T follicular helper cell (primary cell): Measurements from ENCODE around the gene MAGEH1.
"Not testable (repeated sequence)": the region's sequence is repeated elsewhere in the genome, so short reads cannot be mapped to it uniquely, and the experiment has no call there.

ENCODE experiments used
- DNase-seq: peaks from one replicate; pipeline ENCODE4 v3.0.0-alpha.2; 2020; ENCODE audit warnings: low read depth
- total RNA-seq, 2 experiments: gene quantifications; one replicate each; lab custom pipeline; 2026; lab: John Stamatoyannopoulos, UW

MAGEH1 gene, protein sequence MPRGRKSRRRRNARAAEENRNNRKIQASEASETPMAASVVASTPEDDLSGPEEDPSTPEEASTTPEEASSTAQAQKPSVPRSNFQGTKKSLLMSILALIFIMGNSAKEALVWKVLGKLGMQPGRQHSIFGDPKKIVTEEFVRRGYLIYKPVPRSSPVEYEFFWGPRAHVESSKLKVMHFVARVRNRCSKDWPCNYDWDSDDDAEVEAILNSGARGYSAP
- total RNA-seq, result 24.4 to 25.9 reads per million in 2 experiments

DNA sequence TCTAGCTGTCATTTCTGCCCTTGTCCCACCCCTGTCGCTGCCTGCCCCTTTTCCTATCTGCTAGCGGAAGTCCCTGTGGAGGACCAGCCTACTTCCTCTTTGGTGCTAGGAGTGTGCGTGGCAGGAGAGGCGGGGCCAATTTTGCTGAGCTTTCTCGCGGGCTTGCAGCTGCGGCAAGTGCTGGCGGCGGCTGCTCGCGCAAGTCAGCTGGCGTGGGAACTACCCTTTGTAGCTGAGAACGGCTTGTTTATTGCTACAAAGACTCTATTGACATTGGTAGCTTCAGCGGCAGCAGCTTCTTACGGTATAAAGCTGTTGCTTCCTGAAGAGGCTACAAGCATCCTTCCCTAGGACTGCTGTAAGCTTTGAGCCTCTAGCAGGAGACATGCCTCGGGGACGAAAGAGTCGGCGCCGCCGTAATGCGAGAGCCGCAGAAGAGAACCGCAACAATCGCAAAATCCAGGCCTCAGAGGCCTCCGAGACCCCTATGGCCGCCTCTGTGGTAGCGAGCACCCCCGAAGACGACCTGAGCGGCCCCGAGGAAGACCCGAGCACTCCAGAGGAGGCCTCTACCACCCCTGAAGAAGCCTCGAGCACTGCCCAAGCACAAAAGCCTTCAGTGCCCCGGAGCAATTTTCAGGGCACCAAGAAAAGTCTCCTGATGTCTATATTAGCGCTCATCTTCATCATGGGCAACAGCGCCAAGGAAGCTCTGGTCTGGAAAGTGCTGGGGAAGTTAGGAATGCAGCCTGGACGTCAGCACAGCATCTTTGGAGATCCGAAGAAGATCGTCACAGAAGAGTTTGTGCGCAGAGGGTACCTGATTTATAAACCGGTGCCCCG, at the start of gene MAGEH1:
TSS of gene MAGEH1 (plus strand) at position 138 of the 843 bp plus-strand sequence. CDS start at position 386, 248 bp downstream.
- peak; percentile 72 for DNase-seq

GRCh38 chrX:55427079-55427478, 24.8 kb upstream of the MAGEH1 start:
- DNase-seq, result not testable (repeated sequence)

DNA sequence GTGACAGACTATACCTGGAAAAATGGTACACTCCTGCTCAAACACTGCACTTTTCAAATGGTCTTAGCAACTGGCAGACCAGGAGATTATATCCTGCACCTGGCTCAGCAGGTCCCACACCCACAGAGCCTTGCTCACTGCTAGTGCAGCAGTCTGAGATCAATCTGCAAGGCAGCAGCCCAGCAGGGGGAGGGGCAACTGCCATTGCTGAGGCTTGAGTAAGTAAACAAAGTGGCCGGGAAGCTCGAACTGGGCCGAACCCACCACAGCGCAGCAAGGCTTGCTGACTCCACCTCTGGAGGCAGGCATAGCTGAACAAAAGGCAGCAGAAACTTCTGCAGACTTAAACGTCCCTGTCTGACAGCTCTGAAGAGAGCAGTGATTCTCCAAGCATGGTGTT, 8.5 kb upstream of the MAGEH1 start:
- not testable (repeated sequence) for DNase-seq

DNA sequence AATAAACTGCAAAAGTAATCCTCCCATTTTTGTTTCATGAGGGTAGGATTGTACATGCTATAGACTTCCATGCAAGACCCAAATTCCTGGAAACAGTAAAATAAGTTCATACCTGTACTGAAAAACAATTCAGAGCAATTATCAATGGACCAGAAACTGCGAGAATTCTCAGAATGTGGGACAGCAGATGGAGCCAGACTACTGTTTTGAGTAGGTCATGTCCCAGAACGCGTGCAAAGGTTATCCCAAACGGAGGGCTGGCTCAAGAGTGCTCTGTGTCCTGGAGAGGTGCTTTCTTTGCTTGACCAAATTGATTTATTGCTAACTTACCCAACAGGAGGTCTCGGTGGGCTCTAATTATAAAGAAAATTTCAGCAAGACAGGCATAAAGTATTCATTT, 1.7 kb upstream of the MAGEH1 start:
- no peak for DNase-seq

GRCh38 chrX:55451141-55451540, 786 bp upstream of the MAGEH1 start:
- no peak for DNase-seq

GRCh38 chrX:55451626-55451989, 319 bp upstream of the MAGEH1 start:
- DNase-seq, result no peak

DNA sequence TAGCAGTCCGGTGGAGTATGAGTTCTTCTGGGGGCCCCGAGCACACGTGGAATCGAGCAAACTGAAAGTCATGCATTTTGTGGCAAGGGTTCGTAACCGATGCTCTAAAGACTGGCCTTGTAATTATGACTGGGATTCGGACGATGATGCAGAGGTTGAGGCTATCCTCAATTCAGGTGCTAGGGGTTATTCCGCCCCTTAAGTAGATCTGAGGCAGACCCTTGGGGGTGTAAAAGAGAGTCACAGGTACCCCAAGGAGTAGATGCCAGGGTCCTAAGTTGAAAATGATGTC, 852 bp downstream of the MAGEH1 start:
- no peak for DNase-seq

DNA sequence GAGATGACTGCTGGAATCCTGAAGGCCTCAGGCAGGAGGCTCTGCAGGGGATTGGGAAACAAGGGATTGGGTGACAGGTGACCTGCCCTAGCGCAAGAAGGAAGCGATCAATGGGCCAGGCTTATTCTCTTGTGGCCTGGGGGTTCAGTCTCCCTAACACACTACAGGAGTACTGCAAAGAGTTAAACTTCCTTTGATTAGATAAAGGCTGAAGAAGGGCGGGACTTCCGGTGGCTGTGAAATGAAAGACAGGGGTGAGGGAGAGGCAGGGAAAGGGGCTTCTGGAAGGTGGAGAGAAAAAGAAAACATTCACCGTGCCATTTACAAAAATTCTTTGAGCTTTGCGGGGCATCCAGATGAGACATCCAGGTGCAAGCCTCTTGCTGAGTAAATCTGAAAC, 3.8 kb downstream of the MAGEH1 start:
- not testable (repeated sequence) for DNase-seq

DNA sequence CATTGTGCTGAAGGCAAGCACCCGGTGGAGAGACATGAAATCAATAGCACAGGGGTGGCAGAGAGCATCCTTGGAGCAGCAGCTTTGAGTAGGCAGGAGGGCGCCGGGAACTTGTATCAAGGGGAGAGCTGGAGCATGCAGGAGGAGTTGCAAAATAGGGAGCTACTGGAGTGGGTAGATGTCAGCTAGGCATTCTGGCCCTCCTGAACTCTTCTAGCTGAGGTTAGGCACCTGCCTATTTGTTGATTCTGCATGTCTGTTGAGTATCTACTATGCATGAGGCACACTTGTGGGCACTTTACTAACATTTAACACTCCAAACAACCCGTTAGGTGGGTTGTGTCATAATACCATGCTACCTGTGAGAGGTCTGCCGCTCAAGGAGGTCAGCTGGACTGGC, 7.5 kb downstream of the MAGEH1 start:
- not testable (repeated sequence) for DNase-seq

DNA sequence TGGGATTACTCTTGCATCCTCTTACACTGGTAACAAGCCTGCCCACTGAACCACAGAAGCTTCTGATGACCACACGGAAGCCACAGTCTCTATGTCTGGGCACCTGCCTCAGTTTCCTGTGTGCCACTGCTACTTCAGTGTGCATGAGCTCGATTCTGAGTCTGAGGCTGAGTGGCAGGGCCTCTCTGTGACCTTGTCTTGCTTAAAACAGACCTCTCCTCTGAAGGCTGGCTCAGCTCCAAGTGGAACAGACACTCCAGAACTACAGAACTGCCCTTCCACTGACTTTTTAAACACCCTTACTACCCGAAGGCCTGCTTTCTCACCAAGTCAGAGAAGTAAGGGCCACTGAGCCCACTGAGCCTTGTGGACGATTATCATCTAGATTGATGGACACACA, 8.0 kb downstream of the MAGEH1 start:
- not testable (repeated sequence) for DNase-seq

- DNase-seq, result not testable (repeated sequence)
Observed at GRCh38 chrX:55464050-55464449, 12.1 kb downstream of the MAGEH1 start.

GRCh38 chrX:55465108-55465507, 13.2 kb downstream of the MAGEH1 start:
- DNase-seq, result not testable (repeated sequence)

DNA sequence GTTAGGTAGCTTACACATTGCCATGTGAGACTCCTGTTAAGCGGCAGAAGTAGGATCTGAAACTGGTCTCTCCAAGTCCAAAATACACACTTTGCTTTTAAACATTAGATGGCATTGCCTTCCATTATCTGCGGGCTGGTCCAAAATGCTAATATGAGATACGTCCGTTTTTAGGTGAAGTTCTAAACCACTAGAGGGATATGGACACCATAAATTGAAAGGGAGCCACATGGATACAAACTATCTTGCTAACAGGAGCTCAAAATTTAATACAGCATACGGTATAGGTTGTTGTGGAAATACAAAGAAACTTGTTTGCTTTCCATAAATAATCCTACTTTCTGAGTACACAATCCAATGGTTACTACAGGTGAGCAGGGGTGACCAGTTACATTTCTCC, 13.9 kb downstream of the MAGEH1 start:
- not testable (repeated sequence) for DNase-seq

DNA sequence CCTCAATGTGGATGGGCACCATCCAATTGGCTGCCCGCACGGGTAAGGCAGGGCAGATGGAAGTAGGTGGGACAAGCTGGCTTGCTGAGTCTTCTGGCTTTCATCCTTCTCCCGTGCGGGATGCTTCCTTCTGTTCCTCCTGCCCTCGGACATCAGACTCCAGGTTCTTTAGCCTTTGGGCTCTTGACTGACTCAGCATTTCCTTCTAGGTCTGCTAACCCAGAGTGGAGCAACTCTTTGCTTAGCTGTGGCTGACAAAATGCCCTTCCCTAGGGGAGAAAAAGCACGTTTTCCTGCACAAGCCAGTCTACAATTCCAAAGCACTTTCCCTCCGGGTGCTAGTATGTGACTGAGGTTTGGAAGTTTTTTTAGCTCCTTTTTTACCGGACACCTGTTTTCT, 28.0 kb downstream of the MAGEH1 start:
- DNase-seq, result not testable (repeated sequence)

DNA sequence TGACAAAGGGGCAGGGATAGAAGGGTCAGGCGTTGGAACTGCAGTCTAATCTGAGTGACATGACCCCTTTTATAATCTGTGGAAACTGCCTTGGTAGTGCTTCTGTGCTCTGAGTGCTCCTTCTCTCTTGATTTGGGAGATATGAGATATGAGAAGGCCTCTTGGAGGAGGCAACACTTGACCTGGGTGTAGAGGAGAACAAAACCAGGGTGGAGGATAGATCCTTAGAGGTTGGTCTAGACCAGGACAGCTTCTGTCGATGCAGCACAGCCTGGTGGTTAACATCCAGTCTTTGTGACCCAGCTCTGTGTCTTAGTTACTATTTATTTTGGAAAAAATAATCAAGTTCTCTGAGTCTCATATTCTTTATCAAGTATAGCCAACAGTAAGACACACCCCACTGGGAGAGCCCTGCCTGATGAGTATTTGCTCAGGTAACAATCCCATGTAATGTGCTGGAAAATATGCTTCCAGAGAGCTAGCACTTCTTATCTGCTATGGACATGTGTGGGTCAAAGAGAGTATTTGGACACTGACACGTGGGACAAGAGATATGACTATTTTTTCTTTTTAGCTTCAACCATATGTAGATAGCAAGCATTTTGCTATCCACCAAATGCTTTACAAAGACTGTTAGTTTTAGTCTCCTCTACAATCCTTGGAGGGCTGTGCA, 28.6 kb downstream of the MAGEH1 start:
- DNase-seq, result no peak

- DNase-seq, result no peak
Observed at GRCh38 chrX:55484948-55485347, 33.0 kb downstream of the MAGEH1 start.

GRCh38 chrX:55486736-55487135, 34.8 kb downstream of the MAGEH1 start:
- no peak for DNase-seq

GRCh38 chrX:55487143-55487542, 35.2 kb downstream of the MAGEH1 start:
- DNase-seq, result no peak

DNA sequence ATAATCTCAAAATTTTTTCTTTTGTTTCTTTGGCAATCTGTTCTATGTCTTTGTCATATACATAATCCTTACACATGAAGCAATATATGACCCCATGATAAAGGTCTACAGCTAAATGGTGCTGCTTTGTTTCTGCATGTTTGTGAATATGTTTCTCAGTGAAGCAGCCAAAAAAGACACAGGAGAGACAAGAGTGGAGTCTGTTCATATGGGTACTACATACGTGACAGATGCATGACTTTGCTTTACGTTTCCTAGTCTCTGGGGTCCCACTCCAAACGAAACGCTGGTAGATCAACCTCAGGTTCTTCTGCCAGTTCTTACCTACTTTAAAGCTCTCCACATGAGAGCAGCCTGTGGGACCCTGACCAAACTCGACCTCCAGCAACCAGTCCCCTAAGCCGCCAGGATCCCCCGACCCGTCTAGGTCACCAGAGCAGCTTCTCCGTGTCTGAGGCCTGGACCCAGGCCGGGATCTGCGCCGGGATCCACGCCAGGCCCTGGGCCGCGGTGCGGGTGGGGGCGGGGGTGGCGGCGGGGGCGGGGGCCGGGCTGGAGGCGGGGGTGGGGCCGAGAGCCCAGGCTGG, 36.2 kb downstream of the MAGEH1 start:
- no peak for DNase-seq

DNA sequence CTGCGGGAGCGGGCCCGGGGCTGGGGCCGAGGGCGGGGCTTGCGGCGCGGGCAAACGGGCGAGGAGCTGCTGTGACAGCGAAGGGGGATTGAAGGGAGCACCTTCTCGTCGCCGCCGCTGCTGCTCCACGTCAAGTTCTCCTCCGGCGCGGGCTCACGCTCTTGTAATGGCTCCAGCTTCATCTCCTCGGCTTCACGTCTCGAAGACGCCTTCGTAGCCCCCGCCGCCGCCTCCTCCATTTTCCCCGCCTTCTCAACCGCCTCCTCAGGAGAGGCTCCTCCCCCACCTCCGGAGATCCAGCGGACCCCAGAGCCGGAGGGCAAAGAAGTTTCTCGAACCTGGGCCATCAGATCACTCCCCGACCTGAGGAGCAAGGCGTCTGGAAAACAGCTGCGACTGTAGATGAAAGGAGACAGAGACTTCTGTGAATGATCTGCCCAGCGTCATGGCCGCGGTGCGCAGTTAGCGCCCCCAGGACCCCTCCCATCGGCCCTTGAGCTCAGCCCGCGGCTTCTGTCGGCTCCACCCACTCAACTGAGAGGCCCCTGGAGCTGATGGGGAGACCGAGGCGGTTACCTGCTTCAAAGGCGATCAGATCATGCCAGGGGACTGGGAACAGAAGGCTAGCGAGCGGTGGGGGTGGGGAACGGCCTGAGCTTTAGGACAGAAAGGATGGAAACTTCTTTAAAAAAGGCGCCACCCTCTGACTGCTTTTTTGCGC, 36.8 kb downstream of the MAGEH1 start:
- DNase-seq, result peak; percentile 46

DNA sequence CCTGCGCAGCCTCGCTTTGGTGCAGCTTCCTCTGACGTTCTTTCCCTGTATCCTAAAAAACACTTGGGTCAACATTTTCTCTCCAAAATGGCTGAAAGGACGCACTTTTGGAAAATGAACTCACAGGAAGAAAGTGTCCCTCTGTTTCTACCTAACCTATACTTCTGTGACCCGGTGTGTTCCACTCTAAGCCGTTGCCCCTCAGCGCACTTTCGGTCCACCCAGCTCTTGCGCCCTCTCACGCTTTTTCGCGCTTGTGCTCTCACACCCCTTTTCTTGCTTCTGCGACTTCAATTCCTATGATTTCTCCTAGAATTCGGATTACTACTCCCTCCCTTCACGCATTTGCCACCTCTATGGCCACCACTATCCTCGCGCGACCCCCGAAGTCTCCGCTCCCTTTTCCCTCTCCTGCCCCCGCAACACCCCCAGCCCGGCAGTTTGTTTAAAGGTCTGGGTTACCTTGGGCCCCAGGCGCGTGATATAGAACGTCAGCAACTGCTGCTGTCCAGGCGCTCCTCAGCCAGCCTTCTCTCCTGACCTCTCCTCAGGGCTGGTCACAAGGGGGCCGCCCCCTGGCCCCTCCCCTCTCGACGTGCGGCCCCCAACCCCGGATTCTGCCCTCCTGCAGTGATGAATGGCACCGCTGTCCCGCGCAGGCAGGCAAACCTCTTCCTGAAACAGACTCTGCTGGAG, 37.5 kb downstream of the MAGEH1 start, which contains the start of gene USP51:
TSS of gene USP51 (minus strand) at position 535 of the 696 bp plus-strand sequence. CDS start 909 bp downstream, outside the sequence.
- DNase-seq, result peak; percentile 2
